Thyroid gland (tissue), 4 donors: ENCODE measurements around the gene CDC6. TPM values are rescaled to one million over a fixed set of nuclear protein-coding genes. Genes with fewer than 3 reads are reported as not detected.

Source experiments
- DNase-seq, 2 donors: peaks; one replicate each; pipeline ENCODE4 v3.0.0-alpha.2; 2019
- H3K27ac ChIP-seq, 3 donors: fragments of 200-600 bp; sonication (generic); 1 replicate in 2 of 3; 2 replicates in 1 of 3; pipeline ENCODE4 v1.5.1; 2016 to 2019; ENCODE audit warnings: mild to moderate bottlenecking in 1 of 3, moderate library complexity in 1 of 3
- H3K27me3 ChIP-seq: fragments of 200-600 bp; sonication (generic); one replicate; pipeline ENCODE4 v1.5.1; 2019
- H3K36me3 ChIP-seq, 2 donors: fragments of 200-600 bp; sonication (generic); one replicate each; pipeline ENCODE4 v1.5.1; 2016 to 2019
- H3K4me1 ChIP-seq, 2 donors: fragments of 200-600 bp; sonication (generic); one replicate each; pipeline ENCODE4 v1.5.1; 2017 to 2019
- H3K4me3 ChIP-seq, 3 donors: fragments of 200-600 bp; sonication (generic); replicated peaks in 1 of 3; 1 replicate in 2 of 3; 2 replicates in 1 of 3; pipeline ENCODE4 v1.5.1; 2016; ENCODE audit warnings: mild to moderate bottlenecking in 1 of 3
- H3K9me3 ChIP-seq: fragments of 200-600 bp; sonication (generic); one replicate; pipeline ENCODE4 v1.5.1; 2017
- POLR2A ChIP-seq, 2 donors: fragments of 450-650 bp; IDR thresholded peaks; one replicate each; pipeline ENCODE4 v1.6.1; 2017; ENCODE audit warnings: antibody characterized with exemption in 2 of 2, mild to moderate bottlenecking in 2 of 2, moderate library complexity in 1 of 2
- WGBS, 2 donors: methylation state at CpG; one replicate each; pipeline ENCODE4 v1.1.5; 2017; 5-methylcytosine and 5-hydroxymethylcytosine counted together
- intact Hi-C: fragments of 100-400 bp; cut with DNase I; formaldehyde crosslinking; loops from one replicate; pipeline ENCODE4 v1.15.1; 2023
- total RNA-seq, 4 donors: library from RNA; depleted of rRNA; stranded (reverse); fragments of >200 nt; gene quantifications; one replicate each; pipeline ENCODE4 v1.2.3, GENCODE V29; 2016
- TF ChIP-seq, protein P1 (sequence below), 6 experiments: fragments of 200-600 bp in 3 of 6; fragments of 450-650 bp in 3 of 6; sonication (generic) in 3 of 6; IDR thresholded peaks; one replicate each; pipeline ENCODE4 v1.5.1; 2016 to 2019; ENCODE audit warnings: antibody characterized with exemption in 6 of 6, mild to moderate bottlenecking in 2 of 6, inconsistent platforms in 1 of 6, moderate library complexity in 1 of 6

Gene CDC6
- total RNA-seq, 4 donors from 2014 or later, result 0.63 to 5.2 (median 0.79) TPM

DNA sequence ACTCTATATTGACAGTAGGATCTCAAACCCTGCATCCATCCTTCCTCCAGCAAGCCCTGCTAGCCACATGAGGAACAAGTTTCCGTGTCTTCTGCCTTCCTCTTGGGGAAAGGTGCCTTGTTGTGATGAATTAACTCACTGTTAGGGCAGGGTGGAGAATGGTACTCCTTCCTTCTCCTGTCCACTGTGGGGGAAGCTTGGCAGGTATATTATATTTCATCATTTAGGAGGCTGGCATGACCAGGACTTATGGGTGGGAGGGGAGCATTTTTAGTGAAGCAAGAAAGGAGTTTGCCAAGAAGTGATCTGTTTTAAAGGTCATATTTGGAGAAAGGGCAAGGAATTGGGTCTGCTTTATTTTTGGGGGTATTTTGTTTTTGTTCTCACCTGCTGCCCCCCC lies 9.3 kb upstream of the CDC6 start:
- TF ChIP-seq POLR2A (IDR thresholded peaks at IDR 0.05), result no peak
- TF ChIP-seq, protein P1, sequence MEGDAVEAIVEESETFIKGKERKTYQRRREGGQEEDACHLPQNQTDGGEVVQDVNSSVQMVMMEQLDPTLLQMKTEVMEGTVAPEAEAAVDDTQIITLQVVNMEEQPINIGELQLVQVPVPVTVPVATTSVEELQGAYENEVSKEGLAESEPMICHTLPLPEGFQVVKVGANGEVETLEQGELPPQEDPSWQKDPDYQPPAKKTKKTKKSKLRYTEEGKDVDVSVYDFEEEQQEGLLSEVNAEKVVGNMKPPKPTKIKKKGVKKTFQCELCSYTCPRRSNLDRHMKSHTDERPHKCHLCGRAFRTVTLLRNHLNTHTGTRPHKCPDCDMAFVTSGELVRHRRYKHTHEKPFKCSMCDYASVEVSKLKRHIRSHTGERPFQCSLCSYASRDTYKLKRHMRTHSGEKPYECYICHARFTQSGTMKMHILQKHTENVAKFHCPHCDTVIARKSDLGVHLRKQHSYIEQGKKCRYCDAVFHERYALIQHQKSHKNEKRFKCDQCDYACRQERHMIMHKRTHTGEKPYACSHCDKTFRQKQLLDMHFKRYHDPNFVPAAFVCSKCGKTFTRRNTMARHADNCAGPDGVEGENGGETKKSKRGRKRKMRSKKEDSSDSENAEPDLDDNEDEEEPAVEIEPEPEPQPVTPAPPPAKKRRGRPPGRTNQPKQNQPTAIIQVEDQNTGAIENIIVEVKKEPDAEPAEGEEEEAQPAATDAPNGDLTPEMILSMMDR (IDR thresholded peaks at IDR 0.05), result no peak
- H3K4me3 ChIP-seq, result no peak overlapping the region
- peaks cover 61 to 64% of the 10 kb centered on the region in 2 donors for H3K36me3 ChIP-seq
- intact Hi-C loops, result no loop called here
- 88 to 90% methylated on average over 1 of the region's 1 CpG for WGBS, 2 donors
- no peaks in the 10 kb centered on the region for H3K27me3 ChIP-seq
- H3K27ac ChIP-seq, result no peak overlapping the region
- no peaks in the 10 kb centered on the region for H3K9me3 ChIP-seq
- no peaks in the 10 kb centered on the region for H3K4me1 ChIP-seq
- no peak for DNase-seq

GRCh38 chr17:40279402-40279801 lies 8.3 kb upstream of the CDC6 start:
- intact Hi-C loops, result no loop called here
- Histone ChIP-seq H3K9me3 (no peaks in the 10 kb centered on the region), H3K27me3 (no peaks in the 10 kb centered on the region), H3K27ac (no peak overlapping the region), H3K36me3 (peaks cover 54 to 57% of the 10 kb centered on the region in 2 donors), H3K4me1 (no peaks in the 10 kb centered on the region), H3K4me3 (no peak overlapping the region)
- DNase-seq, result no peak
- 86 to 97% methylated on average over 4 of the region's 4 CpGs for WGBS, 2 donors
- TF ChIP-seq, protein P1 (IDR thresholded peaks at IDR 0.05), result no peak
- TF ChIP-seq POLR2A (IDR thresholded peaks at IDR 0.05), result no peak

DNA sequence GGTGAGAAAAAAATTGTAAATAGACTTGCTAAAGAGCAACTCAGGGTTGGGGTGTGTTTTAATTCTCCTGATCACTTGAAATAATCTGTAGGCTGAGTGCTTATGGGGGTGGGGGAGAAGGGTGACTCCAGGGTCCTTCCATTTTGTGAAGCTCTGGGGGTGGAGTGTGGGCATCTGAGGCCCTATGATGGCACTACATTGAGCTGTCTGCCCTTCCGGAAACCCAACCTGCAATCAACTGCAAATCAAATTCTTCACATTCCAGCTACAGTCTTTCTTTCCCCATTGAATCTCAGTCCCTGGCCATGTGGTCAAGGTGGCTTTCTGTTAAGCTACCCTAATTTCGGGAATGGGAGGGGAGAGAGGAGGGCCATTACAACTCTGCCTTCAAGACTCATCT lies 6.0 kb upstream of the CDC6 start:
- H3K4me1 ChIP-seq, result no peaks in the 10 kb centered on the region
- H3K9me3 ChIP-seq, result no peaks in the 10 kb centered on the region
- no peak overlapping the region for H3K27ac ChIP-seq
- no peak overlapping the region for H3K4me3 ChIP-seq
- H3K27me3 ChIP-seq, result no peaks in the 10 kb centered on the region
- TF ChIP-seq, protein P1 (IDR thresholded peaks at IDR 0.05), result no peak
- no peak for TF ChIP-seq POLR2A (IDR thresholded peaks at IDR 0.05)
- no peak for DNase-seq
- intact Hi-C loops, result no loop called here
- H3K36me3 ChIP-seq, result peaks cover 39 to 45% of the 10 kb centered on the region in 2 donors
- WGBS, 2 donors, result 86 to 90% methylated on average over 2 of the region's 2 CpGs

DNA sequence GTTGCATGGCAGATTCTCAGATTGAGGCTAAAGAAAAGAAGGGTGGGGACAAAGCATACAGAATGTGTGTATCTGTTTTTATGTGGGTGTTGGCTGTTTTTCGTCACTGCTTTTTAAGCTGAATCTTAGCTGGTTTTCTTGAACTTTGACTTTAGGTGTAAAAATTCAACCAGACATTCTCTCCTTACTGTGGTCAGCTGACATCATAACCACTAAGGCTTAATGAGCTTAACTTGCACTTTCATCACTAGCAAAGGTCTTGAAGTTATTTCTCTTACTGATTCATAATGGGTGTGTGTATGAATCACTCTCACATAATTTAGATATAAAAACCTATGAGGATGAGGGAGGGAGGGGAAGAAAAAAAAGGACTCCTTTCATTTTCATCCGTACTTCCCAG lies 4.0 kb upstream of the CDC6 start:
- Histone ChIP-seq H3K9me3 (no peaks in the 10 kb centered on the region), H3K4me1 (peaks cover 5 to 7% of the 10 kb centered on the region in 2 donors), H3K36me3 (peaks cover 20 to 28% of the 10 kb centered on the region in 2 donors), H3K4me3 (no peak overlapping the region), H3K27ac (no peak overlapping the region), H3K27me3 (no peaks in the 10 kb centered on the region)
- intact Hi-C loops, result no loop called here
- DNase-seq, result no peak
- 64 to 82% methylated on average over 2 of the region's 2 CpGs for WGBS, 2 donors
- TF ChIP-seq, protein P1 (IDR thresholded peaks at IDR 0.05), result no peak
- TF ChIP-seq POLR2A (IDR thresholded peaks at IDR 0.05), result no peak

- Histone ChIP-seq H3K27ac (no peak overlapping the region), H3K4me3 (no peak overlapping the region), H3K27me3 (no peaks in the 10 kb centered on the region), H3K4me1 (peaks cover 5 to 7% of the 10 kb centered on the region in 2 donors), H3K36me3 (peaks cover 15 to 22% of the 10 kb centered on the region in 2 donors), H3K9me3 (no peaks in the 10 kb centered on the region)
- TF ChIP-seq POLR2A (IDR thresholded peaks at IDR 0.05), result no peak
- TF ChIP-seq, protein P1 (IDR thresholded peaks at IDR 0.05), result no peak
- no peak for DNase-seq
- intact Hi-C loops, result no loop called here
- 56 to 58% methylated on average over 2 of the region's 2 CpGs for WGBS, 2 donors
These were observed 3.5 kb upstream of the CDC6 start for GRCh38 chr17:40284085-40284713.
